Skeletal muscle satellite cell (primary cell): ENCODE data around the gene GPATCH2.
"Not testable (repeated sequence)": the region's sequence is repeated elsewhere in the genome, so short reads cannot be mapped to it uniquely, and the experiment has no call there.

ENCODE experiments used
- H3K27me3 ChIP-seq: 2 replicates; pipeline ENCODE4 v1.7.0; 2013; ENCODE audit warnings: low read length; ENCODE audit not compliant: control insufficient read depth, insufficient read depth
- H3K36me3 ChIP-seq: 2 replicates; pipeline ENCODE4 v1.7.0; 2013; ENCODE audit warnings: mild to moderate bottlenecking, control low read depth, low read length; ENCODE audit not compliant: insufficient read depth
- H3K4me1 ChIP-seq: 2 replicates; pipeline ENCODE4 v1.7.0; 2013; ENCODE audit warnings: low read length; ENCODE audit not compliant: control insufficient read depth, insufficient read depth
- H3K4me2 ChIP-seq: 2 replicates; pipeline ENCODE4 v1.7.0; 2013; ENCODE audit warnings: mild to moderate bottlenecking, low read length
- H3K4me3 ChIP-seq: 2 replicates; pipeline ENCODE4 v1.7.0; 2013; ENCODE audit warnings: low read length
- H3K9ac ChIP-seq: 2 replicates; pipeline ENCODE4 v1.7.0; 2013; ENCODE audit warnings: mild to moderate bottlenecking, low read depth, low read length, moderate library complexity
- H3K9me3 ChIP-seq: replicated peaks from 2 replicates; pipeline ENCODE4 v1.7.0; 2013; ENCODE audit warnings: mild to moderate bottlenecking, control low read depth, low read length

The GPATCH2 gene

GRCh38 chr1:217392441-217392840 is 238.4 kb downstream of the GPATCH2 start:
- H3K36me3 ChIP-seq = no peaks in the 10 kb centered on the region
- no peak overlapping the region for H3K9ac ChIP-seq
- H3K4me2 ChIP-seq = no peak overlapping the region
- H3K9me3 ChIP-seq = no peaks in the 10 kb centered on the region
- no peak overlapping the region for H3K4me3 ChIP-seq
- H3K4me1 ChIP-seq = no peaks in the 10 kb centered on the region
- H3K27me3 ChIP-seq = no peaks in the 10 kb centered on the region

GRCh38 chr1:217389895-217390294 is 241.0 kb downstream of the GPATCH2 start:
- Histone ChIP-seq H3K4me1 (no peaks in the 10 kb centered on the region), H3K4me2 (no peak overlapping the region), H3K36me3 (no peaks in the 10 kb centered on the region), H3K9ac (no peak overlapping the region), H3K4me3 (no peak overlapping the region), H3K27me3 (no peaks in the 10 kb centered on the region), H3K9me3 (no peaks in the 10 kb centered on the region)

GRCh38 chr1:217388522-217389065 is 242.3 kb downstream of the GPATCH2 start:
- H3K4me1 ChIP-seq = no peaks in the 10 kb centered on the region
- H3K4me3 ChIP-seq = no peak overlapping the region
- H3K36me3 ChIP-seq = no peaks in the 10 kb centered on the region
- no peak overlapping the region for H3K4me2 ChIP-seq
- H3K9ac ChIP-seq = no peak overlapping the region
- no peaks in the 10 kb centered on the region for H3K9me3 ChIP-seq
- no peaks in the 10 kb centered on the region for H3K27me3 ChIP-seq

GRCh38 chr1:217381773-217382172 is 249.1 kb downstream of the GPATCH2 start:
- H3K9ac ChIP-seq, H3K27me3 ChIP-seq, H3K9me3 ChIP-seq, H3K4me3 ChIP-seq, H3K4me1 ChIP-seq, H3K4me2 ChIP-seq, H3K36me3 ChIP-seq: not testable (repeated sequence)

GRCh38 chr1:217379804-217380203 is 251.1 kb downstream of the GPATCH2 start:
- not testable (repeated sequence) for H3K36me3 ChIP-seq, H3K9me3 ChIP-seq, H3K4me1 ChIP-seq, H3K27me3 ChIP-seq, H3K4me3 ChIP-seq, H3K9ac ChIP-seq, H3K4me2 ChIP-seq

- H3K27me3 ChIP-seq = no peaks in the 10 kb centered on the region
- H3K36me3 ChIP-seq = no peaks in the 10 kb centered on the region
- no peak overlapping the region for H3K9ac ChIP-seq
- H3K4me1 ChIP-seq = no peaks in the 10 kb centered on the region
- H3K4me2 ChIP-seq = no peak overlapping the region
- no peak overlapping the region for H3K4me3 ChIP-seq
- no peaks in the 10 kb centered on the region for H3K9me3 ChIP-seq
These were observed 251.6 kb downstream of the GPATCH2 start for GRCh38 chr1:217379336-217379735.
